ENCODE measurements around the gene RMDN3. TPM values are rescaled to one million over a fixed set of nuclear protein-coding genes. Genes with fewer than 3 reads are reported as not detected.
A peak's percentile ranks its signal among the peaks of the same experiment; 100 is the strongest.

Gene RMDN3
- total RNA-seq, 1 experiment from 2014 or later, result 19.2 TPM

DNA sequence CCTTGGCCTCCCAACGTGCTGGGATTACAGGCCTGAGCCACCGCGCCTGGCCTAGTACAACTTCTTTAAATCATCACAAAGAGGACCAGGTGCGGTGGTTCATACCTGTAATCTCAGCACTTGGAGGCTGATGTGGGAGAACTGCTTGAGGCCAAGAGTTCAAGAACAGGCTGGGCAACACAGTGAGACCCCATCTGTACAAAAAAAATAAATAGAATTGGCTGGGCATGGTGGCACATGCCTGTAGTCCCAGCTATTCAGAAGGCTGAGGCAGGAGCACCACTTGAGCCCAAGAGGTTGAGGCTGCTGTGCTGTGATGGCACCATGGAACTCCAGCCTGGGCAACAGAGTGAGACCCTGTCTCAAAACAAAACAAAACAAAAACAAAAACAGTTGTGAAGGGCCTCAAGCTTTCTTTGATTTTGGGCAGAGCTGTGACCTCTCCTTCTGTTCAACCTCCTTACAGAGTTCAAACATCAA is 5.9 kb downstream of the RMDN3 start:
- no peak for DNase-seq (ENCODE audit: low read depth)

DNA sequence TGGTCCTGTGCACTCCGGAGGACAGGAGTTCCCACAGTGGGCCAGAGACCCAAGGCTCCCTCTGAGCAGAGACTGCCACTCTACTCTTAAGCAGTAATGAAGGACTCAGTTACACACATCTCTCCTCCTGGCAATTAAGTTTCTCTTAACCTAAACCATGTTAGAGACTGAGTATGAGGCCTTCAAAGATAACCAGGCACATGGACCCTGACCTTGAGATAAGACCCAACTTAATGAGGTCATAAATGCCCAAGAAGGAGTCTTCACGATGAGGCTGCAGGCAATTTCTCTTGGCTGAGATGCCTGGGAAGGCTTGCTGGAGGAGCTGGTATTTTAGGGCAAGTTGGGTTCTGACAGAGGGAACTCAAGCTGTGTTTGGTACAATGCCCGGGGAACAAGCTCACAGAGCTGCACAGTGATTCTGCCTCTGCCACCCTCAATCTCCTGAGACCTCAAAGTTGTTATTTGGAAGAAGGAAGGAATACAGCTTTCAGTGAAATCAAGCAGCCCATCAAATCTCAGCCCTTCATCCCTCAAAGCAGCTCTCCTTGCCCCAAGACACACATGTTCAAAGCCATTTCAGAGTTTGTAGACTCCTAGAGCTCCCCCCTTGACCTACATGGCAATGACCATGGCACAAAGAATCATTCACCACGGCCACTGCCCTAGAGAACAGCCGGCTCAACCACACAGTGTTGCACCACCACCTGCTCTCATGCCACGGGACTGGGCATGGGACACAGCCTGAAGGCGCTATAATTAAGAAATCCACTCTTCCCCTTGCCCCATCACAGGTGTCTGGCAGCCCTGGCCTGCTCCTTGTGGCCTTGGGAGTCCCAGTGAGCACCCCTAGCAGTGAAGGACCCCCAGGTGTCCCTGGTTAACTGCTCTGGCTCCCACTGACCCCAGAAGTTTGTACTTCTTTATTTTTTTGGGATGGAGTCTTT is 7.1 kb downstream of the RMDN3 start:
- DNase-seq (ENCODE audit: low read depth), result no peak

DNA sequence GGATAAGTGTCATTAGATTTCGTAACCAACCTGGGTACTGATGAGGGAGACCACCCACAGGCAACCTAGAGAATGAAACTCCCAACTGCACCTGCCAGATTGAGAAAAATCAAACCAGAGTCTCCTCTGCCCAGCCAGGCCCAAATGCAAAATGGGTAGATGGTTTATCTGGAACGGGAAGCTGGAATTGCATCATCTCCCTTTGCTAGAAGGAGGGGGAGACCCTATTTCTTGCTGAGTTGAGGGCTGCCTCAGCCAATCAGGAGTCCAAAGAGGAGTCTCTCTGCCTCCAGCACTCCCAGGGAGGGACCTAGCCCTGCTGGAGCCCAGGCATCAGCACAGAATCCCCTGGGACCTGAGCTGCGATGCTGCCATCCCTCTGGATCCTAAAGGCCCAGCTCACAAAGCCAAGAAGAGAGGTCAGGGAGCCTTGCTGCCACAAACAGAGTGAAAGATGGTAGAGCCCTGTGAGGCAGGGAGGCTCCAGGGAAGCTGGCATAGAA is 8.1 kb downstream of the RMDN3 start:
- DNase-seq (ENCODE audit: low read depth), result no peak

DNA sequence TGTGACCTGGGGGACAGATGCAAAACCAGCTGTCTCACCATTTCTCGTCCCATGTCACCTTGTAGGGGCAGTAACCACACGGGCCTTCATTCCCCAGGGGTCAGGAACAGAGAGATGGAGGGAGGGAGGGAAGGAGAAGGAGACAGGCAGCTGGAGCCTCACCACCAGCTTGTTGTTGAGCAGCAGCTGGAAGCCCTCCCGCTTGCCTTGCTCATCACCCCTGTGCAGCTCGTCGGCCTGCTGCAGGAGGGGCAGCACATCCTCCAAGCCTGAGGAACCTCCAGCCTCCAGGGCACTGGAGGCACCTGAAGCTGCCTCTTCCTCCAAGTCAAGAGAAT is 10.3 kb downstream of the RMDN3 start:
- no peak for DNase-seq (ENCODE audit: low read depth)

DNA sequence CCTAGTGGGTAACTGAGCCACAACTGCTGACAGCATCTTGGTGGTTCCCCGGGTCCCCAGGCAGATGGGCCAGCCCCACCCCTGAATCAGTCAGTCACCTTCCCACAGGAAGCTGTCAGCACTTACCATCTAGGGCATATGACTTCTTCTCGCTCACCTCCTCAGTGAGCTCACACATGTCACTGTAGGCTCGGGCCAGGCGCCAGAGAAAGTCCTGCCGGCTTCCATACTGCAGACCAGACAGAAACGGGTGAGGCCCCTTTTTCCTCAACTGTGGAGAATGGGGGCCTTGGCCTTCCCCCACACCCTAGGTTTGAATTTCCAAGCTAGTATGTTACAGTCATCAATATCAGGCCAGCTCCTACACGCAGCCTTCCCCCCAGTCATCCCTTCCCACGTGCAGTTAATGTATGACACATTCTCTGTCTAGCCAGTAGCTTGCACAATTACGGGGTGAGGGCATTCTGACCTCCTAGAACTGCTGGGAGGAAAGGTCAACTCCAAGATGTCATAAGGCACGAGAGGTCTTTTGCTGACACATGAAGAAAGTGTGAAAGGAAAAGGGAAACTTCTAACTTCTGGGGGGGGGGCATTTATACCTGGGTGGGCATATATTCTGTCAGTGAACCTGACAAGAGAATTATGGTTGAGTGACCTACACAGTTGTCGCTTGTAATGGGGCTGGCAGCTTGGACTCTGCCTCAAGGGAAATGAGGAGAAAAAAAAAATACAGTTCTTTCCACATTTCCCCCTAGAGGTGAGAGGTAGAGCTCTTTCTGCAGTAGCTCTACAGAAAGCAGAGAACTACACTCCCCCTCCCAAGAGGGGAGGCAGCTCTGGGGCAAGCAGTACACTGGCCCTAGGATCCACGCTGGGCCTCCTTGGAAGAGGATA is 10.9 kb downstream of the RMDN3 start:
- DNase-seq (ENCODE audit: low read depth), result peak; percentile 61

DNA sequence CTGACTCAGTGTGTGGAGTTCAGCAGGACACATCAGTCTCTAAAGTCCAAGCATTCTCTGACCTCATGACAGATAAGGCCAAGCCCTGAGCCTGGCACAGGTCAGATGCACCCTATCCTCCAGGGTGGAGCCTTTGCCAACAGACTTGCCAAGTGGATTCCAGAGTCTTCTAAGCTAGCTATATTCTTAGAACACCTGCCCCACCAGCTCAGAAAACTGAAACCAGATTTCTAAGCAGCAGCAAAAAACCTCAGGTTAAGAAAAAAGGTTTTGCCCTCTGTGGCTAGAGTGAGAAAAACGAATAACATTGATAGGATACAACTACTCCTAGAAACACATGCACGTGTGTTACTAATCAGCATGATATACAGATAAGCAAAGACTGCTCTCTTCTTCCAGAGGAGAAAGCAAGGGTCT is 11.6 kb downstream of the RMDN3 start:
- no peak for DNase-seq (ENCODE audit: low read depth)

DNA sequence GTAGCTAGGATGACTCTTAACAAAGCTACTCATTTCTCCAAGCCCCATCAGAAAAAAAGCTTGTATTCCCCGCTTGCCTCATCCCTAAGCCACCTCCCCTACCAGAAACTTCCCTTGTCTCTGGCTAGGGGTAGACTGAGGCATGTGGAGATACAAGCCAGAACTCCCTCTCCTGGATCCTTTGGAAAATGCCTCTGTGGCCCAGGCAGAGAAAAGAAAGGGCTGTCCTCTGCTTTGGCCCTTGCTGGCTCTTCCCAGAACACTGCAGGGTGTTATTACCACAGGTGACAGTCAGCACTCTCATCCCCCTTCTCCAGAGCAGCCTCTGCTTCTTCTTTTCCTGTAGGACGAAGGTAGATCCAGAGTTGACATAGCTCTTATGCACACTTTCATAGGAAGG is 15.2 kb downstream of the RMDN3 start:
- DNase-seq (ENCODE audit: low read depth), result no peak

DNA sequence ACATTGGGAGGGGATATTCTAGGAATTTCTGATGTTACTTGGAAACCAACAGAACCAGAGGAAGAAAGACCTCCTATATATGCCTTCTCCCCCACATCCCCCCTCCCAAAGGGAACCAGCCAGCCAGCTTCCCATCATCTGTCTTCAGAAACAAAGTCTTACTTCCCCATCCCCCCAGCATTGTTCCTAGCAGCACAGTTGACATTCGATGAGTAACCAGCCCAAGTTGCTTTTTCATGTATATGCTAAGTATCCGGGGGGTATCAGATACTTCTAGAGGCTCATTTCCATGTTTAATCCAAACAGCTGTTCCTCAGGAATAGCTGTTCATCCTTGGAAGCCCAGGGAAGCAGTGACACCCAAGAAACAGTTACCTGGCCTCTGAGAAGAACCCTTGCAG is 16.0 kb downstream of the RMDN3 start:
- no peak for DNase-seq (ENCODE audit: low read depth)

DNA sequence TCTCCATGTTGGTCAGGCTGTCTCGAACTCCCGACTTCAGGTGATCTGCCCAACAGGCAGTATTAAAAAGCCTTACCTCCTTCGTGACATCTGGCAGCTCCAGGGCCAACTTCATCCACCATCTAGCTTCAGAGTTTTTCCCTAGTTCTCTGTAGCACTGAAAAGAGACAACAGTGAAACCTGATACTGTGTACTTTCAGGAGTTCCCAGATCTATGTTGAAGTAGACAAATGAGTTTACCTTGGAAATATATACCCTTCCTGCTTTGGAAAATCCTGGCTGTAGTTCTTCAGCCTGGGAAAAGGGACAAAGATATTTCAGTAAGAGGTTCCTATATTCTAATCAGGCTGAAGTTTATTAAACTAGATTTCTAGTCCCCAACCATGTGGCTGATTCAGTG is 18.0 kb downstream of the RMDN3 start:
- DNase-seq (ENCODE audit: low read depth), result no peak

DNA sequence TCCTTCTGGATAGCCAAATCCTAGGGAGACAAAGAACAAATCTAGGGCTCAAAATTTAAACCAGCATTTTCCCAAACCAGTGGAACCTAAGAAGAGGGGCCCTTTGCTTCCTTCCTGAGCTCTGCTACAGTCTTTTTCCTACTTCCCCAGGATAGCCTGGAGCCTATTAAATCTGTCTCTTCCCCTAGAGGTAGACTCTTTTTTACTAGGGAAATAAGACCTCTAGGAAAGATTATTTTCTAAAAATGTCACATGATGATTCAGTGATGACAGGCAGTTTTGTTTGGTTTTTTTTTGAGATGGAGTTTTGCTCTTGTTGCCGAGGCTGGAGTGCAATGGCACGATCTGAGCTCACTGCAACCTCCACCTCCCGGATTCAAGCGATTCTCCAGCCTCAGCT is 18.5 kb downstream of the RMDN3 start:
- DNase-seq (ENCODE audit: low read depth), result no peak

DNA sequence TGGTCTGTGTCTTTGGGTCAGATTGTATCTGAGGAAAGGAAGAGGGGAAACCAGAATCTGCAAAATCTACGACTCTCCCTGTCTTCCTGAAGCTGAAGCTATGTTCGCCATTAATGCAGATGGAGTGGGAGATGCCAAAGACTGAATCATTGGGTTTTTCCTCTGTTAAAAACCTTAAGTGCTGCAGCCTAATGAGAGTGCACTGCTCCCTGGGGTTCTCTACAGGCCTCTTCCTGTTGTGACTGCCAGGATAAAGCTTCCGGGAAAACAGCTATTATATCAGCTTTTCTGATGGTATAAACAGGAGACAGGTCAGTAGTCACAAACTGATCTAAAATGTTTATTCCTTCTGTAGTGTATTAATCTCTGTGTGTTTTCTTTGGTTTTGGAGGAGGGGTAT is 24.0 kb downstream of the RMDN3 start:
- DNase-seq (ENCODE audit: low read depth), result no peak

DNA sequence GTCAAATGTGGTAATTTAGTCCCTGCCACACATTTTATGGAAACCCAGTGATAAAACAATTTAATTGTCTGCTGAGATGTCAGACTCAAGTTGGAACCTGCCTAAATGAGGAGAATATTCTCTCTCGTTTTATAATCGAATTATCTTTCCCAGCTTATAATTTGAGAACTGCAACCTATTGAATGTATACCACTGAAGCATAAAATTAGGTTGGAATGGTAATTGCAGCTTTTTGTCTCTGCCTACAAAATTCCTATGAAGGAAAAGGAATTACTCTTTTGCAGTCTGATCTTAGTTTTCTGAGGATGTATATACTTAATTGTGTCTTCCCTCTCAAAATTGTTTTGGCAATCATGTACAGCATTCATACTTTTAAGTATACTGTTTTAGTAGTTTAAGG is 31.1 kb downstream of the RMDN3 start:
- DNase-seq (ENCODE audit: low read depth), result no peak

DNA sequence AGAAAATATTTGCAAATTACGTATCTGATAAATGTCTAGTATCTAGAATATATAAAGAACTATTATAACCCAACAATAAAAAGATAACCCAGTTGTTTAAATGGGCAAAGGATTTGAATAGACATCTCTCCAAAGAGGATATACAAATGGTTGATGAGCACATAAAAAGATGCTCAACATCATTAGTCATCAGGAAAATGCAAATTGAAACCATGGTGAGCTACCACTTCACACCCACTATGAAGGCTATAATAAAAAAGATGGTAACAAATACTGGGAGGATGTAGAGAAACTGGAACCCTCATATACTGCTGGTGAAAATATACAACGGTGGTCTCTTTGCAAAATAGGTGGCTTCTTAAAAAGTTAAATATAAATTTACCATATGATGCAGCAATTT is 32.1 kb downstream of the RMDN3 start:
- DNase-seq (ENCODE audit: low read depth), result peak; percentile 21

DNA sequence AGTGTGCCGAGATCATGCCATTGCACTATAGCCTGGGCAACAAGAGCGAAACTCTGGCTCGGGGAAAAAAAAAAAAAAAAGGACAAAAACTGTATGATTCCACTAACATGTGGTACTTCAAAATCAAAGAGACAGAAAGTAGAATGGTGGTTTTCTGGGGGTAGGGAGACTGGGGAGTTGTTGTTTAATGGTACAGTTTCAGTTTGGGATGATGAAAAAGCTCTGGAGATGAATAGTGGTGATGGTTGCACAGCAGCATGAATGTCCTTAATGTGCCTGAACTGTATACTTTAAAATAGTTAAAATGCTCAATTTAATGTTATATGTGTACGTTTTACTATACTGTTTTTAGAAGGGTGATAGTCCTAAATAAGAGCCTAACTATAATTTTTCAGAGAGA is 32.7 kb downstream of the RMDN3 start:
- no peak for DNase-seq (ENCODE audit: low read depth)

DNA sequence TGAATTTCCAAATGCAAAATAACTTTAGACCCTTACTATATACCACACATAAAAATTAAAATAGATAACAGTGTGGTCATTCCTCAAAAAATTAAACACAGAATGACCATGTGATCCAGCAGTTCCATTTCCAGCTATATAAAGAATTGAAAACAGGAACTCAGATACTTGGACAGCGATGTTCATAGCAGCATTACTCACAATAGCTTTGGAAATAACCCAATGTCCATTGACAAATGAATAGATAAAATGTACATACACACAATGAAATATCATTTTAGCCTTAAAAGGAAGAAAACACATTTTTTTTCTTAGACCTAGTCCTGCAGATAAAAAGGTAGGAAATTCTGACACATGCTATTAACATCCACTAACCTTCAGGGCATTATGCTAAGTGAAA is 33.4 kb downstream of the RMDN3 start:
- DNase-seq (ENCODE audit: low read depth), result peak; percentile 6

DNA sequence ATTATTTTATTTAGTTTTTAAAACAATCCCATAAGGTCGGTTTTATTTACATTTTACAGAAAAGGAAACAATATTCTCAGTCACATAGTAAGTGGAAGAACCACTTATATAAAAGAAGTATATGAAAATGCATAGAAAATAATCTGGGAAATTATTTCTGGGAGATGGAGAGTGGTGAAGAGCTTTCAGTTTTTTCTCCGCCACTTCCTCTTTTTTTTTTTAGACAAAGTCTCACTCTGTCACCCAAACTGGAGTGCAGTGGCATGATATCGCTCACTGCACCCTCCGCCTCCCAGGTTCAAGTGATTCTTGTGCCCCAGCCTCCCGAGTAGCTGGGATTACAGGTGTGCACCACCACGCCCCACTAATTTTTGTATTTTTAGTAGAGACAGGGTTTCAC is 38.9 kb downstream of the RMDN3 start:
- no peak for DNase-seq (ENCODE audit: low read depth)

DNA sequence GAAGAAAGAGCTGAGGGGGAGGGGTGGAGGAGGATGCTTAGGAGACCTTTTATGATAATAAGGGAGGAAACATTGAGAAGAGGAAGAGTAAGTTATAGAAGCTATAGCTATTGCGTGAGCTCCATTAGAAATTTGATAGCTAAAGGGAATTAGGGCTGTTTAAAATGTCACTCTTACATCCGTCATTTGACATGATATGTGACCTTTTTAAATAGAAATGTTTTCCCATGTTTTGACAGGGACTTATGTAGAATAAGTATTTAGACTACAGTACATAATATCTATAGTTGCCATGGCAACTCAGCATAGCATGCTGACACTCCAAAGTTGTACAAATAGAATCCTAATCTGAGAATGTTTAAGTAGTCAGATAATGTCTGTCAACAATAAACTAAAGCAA is 40.9 kb downstream of the RMDN3 start:
- DNase-seq (ENCODE audit: low read depth), result no peak

DNA sequence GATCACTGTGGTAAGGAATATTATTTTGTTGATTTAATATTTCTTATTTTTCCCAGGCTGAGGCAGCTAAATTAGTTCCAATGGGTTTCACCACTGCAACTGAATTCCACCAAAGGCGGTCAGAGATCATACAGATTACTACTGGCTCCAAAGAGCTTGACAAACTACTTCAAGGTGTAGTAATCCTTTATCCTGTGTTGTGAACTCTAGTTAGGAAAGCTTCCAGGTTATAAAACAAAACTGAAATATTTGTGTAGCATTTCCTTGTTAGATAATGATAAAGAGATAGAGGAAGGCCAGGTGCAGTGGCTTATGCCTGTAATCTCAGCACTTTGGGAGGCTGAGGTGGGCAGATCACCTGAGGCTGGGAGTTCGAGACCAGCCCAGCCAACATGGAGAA is 48.9 kb downstream of the RMDN3 start:
- no peak for DNase-seq (ENCODE audit: low read depth)

DNA sequence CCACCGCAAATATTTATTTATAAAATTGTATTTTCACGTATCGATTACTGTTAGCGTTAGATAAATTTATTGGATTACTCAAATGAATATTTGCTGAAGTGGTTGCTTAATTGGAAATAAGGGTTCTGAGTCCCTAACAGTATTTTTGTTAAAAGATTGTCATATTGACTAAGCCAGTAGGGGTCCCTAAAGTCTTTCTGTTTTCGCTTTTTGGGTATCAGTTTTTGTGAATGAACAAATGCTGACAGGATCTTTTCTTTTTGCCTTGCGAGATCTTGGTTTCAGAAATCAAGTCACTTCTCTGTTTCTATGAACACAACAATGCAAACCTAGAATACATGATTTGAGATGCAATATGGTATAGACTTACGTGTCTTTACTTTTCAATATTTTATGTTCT is 53.0 kb downstream of the RMDN3 start:
- DNase-seq (ENCODE audit: low read depth), result peak; percentile 12

DNA sequence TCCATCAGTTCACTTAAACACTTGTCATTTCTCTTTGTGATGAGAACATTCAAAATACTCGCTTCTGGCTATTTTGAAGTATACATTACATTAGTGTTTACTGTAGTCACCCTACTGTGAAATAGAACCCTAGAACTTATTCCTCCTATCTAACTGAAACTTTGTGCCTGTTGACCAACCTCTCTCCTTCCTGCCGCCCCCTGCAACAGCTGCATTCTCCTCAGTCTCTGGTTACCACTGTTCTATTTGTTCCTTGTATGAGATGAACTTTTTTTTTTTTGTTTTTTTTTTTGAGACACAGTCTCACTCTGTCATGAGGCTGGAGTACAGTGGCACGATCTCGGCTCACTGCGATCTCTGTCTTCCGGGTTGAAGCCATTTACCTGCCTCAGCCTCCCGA is 57.1 kb downstream of the RMDN3 start:
- DNase-seq (ENCODE audit: low read depth), result no peak

DNA sequence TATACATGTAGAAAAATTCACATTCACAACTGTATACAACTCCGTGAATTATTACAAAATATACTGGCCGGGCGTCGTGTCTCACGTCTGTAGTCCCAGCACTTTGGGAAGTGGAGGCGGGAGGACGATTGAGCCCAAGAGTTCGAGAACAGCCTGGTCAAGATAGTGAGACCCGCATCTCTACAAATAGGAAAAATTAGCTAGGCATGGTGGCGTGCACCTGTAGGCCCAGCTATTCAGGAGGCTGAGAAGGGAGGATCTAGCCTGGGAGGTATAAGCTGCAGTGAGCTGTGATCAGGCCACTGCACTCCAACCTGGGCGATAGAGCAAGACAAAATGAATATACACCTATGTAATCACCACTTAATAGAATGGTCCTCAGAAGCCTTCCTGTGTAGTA is 58.8 kb downstream of the RMDN3 start:
- no peak for DNase-seq (ENCODE audit: low read depth)

DNA sequence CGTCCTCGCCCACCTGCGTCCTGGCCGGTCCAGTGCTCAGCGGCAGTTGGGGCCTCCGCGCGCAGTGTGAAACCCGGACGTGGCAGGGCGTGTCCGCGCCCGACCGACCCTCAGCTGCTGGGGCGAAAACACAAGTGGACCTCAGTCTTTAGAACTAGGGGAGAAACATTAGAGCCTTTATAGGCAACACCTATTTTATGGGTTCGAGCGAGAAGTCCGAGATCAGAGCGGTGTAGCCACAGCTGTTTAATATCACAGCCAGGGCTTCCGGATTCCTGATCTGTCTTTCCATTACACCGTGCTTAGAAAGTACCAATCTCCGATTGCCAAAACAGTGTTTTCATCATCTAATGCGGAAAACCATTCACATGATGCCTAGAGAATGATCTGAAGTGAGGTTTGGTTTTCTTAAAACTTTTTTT is 59.6 kb downstream of the RMDN3 start:
- DNase-seq (ENCODE audit: low read depth), result peak; percentile 21

Data from M059J (cell line).